Liver (tissue), 9 donors: ENCODE results near the gene SGMS1. TPM values are rescaled to one million over a fixed set of nuclear protein-coding genes. Genes with fewer than 3 reads are reported as not detected.

Source experiments
- DNase-seq: peaks from one replicate; pipeline ENCODE4 v3.0.0-alpha.2; 2017; ENCODE audit warnings: low spot score
- H3K27ac ChIP-seq, 2 donors: one replicate each; pipeline ENCODE4 v1.7.0; 2013; ENCODE audit warnings: inconsistent platforms in 2 of 2, low read length in 2 of 2, control low read depth in 1 of 2, low read depth in 1 of 2, mild to moderate bottlenecking in 1 of 2
- H3K27me3 ChIP-seq, 4 donors: one replicate each; pipeline versions ENCODE4 v1.6.1 to v1.7.0; 2013; ENCODE audit warnings: low read length in 3 of 4, inconsistent platforms in 1 of 4, mild to moderate bottlenecking in 1 of 4, moderate library complexity in 1 of 4; ENCODE audit not compliant: control insufficient read depth in 4 of 4, insufficient read depth in 4 of 4
- H3K36me3 ChIP-seq, 4 donors: one replicate each; pipeline versions ENCODE4 v1.6.1 to v1.7.0; 2013; ENCODE audit warnings: low read length in 3 of 4, mild to moderate bottlenecking in 3 of 4, low read depth in 1 of 4, moderate library complexity in 1 of 4; ENCODE audit not compliant: control insufficient read depth in 4 of 4, insufficient read depth in 3 of 4
- H3K4me1 ChIP-seq, 4 donors: one replicate each; pipeline versions ENCODE4 v1.6.1 to v1.7.0; 2013; ENCODE audit warnings: low read length in 3 of 4, mild to moderate bottlenecking in 3 of 4, moderate library complexity in 1 of 4; ENCODE audit not compliant: control insufficient read depth in 4 of 4, insufficient read depth in 4 of 4
- H3K4me3 ChIP-seq, 3 donors: one replicate each; pipeline versions ENCODE4 v1.6.1 to v1.7.0; 2013; ENCODE audit warnings: low read length in 3 of 3, control low read depth in 1 of 3, low read depth in 1 of 3, mild to moderate bottlenecking in 1 of 3
- H3K9ac ChIP-seq, 2 donors: one replicate each; pipeline ENCODE4 v1.7.0; 2013; ENCODE audit warnings: low read length in 2 of 2, mild to moderate bottlenecking in 2 of 2, moderate library complexity in 2 of 2, control low read depth in 1 of 2, low read depth in 1 of 2
- H3K9me3 ChIP-seq, 4 donors: one replicate each; pipeline versions ENCODE4 v1.6.1 to v1.7.0; 2013; ENCODE audit warnings: low read length in 3 of 4; ENCODE audit not compliant: control insufficient read depth in 4 of 4
- ATF3 ChIP-seq: IDR thresholded peaks from 2 replicates; pipeline ENCODE4 v1.6.1; 2016; ENCODE audit warnings: antibody characterized with exemption
- CTCF ChIP-seq: fragments of 150-350 bp; IDR thresholded peaks from 2 replicates; pipeline ENCODE4 v1.5.1; 2017; ENCODE audit warnings: improper control_type of control experiment, low read depth, low read length; ENCODE audit not compliant: missing input control
- EGR1 ChIP-seq, 2 donors: IDR thresholded peaks; 2 replicates each; pipeline ENCODE4 v1.6.1; 2016 to 2018; ENCODE audit warnings: antibody characterized with exemption in 2 of 2, low read depth in 2 of 2
- FOXA1 ChIP-seq: IDR thresholded peaks from 2 replicates; pipeline ENCODE4 v1.6.1; 2016; ENCODE audit warnings: antibody characterized with exemption
- FOXA2 ChIP-seq: IDR thresholded peaks from 2 replicates; pipeline ENCODE4 v1.6.1; 2016; ENCODE audit warnings: antibody characterized with exemption
- GABPA ChIP-seq, 2 donors: IDR thresholded peaks in 1 of 2; conservative IDR thresholded peaks in 1 of 2; 2 replicates each; pipeline ENCODE4 v1.6.1; 2016; ENCODE audit warnings: antibody characterized with exemption in 2 of 2, mild to moderate bottlenecking in 1 of 2, moderate library complexity in 1 of 2
- HNF4A ChIP-seq, 2 donors: conservative IDR thresholded peaks; 2 replicates each; pipeline ENCODE4 v1.6.1; 2016; ENCODE audit warnings: antibody characterized with exemption in 2 of 2, mild to moderate bottlenecking in 2 of 2
- HNF4G ChIP-seq: IDR thresholded peaks from 2 replicates; pipeline ENCODE4 v1.6.1; 2016; ENCODE audit warnings: antibody characterized with exemption
- JUND ChIP-seq, 2 donors: IDR thresholded peaks; 2 replicates each; pipeline ENCODE4 v1.6.1; 2016; ENCODE audit warnings: antibody characterized with exemption in 2 of 2
- MAX ChIP-seq: IDR thresholded peaks from 2 replicates; pipeline ENCODE4 v1.6.1; 2016; ENCODE audit warnings: antibody characterized with exemption
- NR2F2 ChIP-seq: IDR thresholded peaks from 2 replicates; pipeline ENCODE4 v1.6.1; 2016; ENCODE audit warnings: antibody characterized with exemption
- RAD21 ChIP-seq, 2 donors: IDR thresholded peaks; 2 replicates each; pipeline ENCODE4 v1.6.1; 2016; ENCODE audit warnings: antibody characterized with exemption in 2 of 2, mild to moderate bottlenecking in 2 of 2
- RXRA ChIP-seq, 2 donors: IDR thresholded peaks; 2 replicates each; pipeline ENCODE4 v1.6.1; 2017 to 2018; ENCODE audit warnings: antibody characterized with exemption in 2 of 2, mild to moderate bottlenecking in 1 of 2
- SP1 ChIP-seq: IDR thresholded peaks from 2 replicates; pipeline ENCODE4 v1.6.1; 2018; ENCODE audit warnings: antibody characterized with exemption, mild to moderate bottlenecking
- TAF1 ChIP-seq: conservative IDR thresholded peaks from 2 replicates; pipeline ENCODE4 v1.6.1; 2016; ENCODE audit warnings: antibody characterized with exemption, mild to moderate bottlenecking
- YY1 ChIP-seq: IDR thresholded peaks from 2 replicates; pipeline ENCODE4 v1.6.1; 2016; ENCODE audit warnings: antibody characterized with exemption, mild to moderate bottlenecking
- ZBTB33 ChIP-seq: IDR thresholded peaks from 2 replicates; pipeline ENCODE4 v1.6.1; 2016; ENCODE audit warnings: antibody characterized with exemption
- WGBS: extraction: QIAGEN DNeasy Blood & Tissue Kit; methylation state at CpG from one replicate; pipeline ENCODE4 v1.1.7; 2013; 5-methylcytosine and 5-hydroxymethylcytosine counted together
- polyA plus RNA-seq, 2 donors: library from polyadenylated mRNA; stranded (reverse) in 1 of 2; unstranded in 1 of 2; fragments of 200-250 nt in 1 of 2; fragments of >200 nt in 1 of 2; fragmentation: Nextera tagmentation in 1 of 2; extraction: Ambion mirVana in 1 of 2; gene quantifications; one replicate each; pipeline versions ENCODE4 v1.2.1 to v1.2.3, GENCODE V29; 2013 to 2015
- total RNA-seq, 2 donors: library from RNA; depleted of rRNA; stranded (reverse); fragments of >200 nt; gene quantifications; one replicate each; pipeline ENCODE4 v1.2.3, GENCODE V29; 2014
- TF ChIP-seq, protein P1 (sequence below): IDR thresholded peaks from 2 replicates; pipeline ENCODE4 v1.6.1; 2016; ENCODE audit warnings: antibody characterized with exemption, mild to moderate bottlenecking
- donor health status: healthy.
- donor health status: healthy.
- donor health status: healthy.
- donor health status: healthy.
- donor health status: healthy.

SGMS1 gene
- total and polyA plus RNA-seq, 4 donors: 6.8 to 98.2 (median 21.1) TPM

- H3K36me3 ChIP-seq: peaks cover 0 to 3% (median 0%) of the 10 kb centered on the region in 4 donors
- no peak overlapping the region for H3K9ac ChIP-seq
- H3K4me1 ChIP-seq: peaks cover 0 to 16% (median 6%) of the 10 kb centered on the region in 4 donors
- no peaks in the 10 kb centered on the region for H3K27me3 ChIP-seq
- no peak overlapping the region for H3K4me3 ChIP-seq
- H3K9me3 ChIP-seq: peaks cover 0 to 5% (median 0%) of the 10 kb centered on the region in 4 donors
- 67% methylated on average over 4 of the region's 4 CpGs for WGBS
- H3K27ac ChIP-seq: peak overlapping the region; percentile 30 to 32
- no peak for DNase-seq
- no peak for TF ChIP-seq CTCF
- TF ChIP-seq YY1: peak; percentile 13
- no peak for TF ChIP-seq EGR1 (IDR thresholded peaks at IDR 0.05; ENCODE audit: low read depth in 2 of 2)
- TF ChIP-seq FOXA1: no peak
- TF ChIP-seq RXRA (IDR thresholded peaks at IDR 0.05): peak; percentile 62 to 69
- no peak for TF ChIP-seq ATF3
- peak; percentile 15 to 19 for TF ChIP-seq RAD21 (IDR thresholded peaks at IDR 0.05)
- no peak for TF ChIP-seq TAF1
- TF ChIP-seq HNF4A (conservative IDR thresholded peaks at IDR 0.05): peak; percentile 94 to 98
- no peak for TF ChIP-seq MAX
- TF ChIP-seq SP1: peak; percentile 82
- TF ChIP-seq ZBTB33: peak; percentile 49
- peak; percentile 11 for TF ChIP-seq FOXA2
- TF ChIP-seq NR2F2: no peak
- TF ChIP-seq HNF4G: peak; percentile 91
- no peak for TF ChIP-seq GABPA (IDR thresholded peaks at IDR 0.05 in 1 of 2, conservative IDR thresholded peaks at IDR 0.05 in 1 of 2)
- TF ChIP-seq, protein P1, sequence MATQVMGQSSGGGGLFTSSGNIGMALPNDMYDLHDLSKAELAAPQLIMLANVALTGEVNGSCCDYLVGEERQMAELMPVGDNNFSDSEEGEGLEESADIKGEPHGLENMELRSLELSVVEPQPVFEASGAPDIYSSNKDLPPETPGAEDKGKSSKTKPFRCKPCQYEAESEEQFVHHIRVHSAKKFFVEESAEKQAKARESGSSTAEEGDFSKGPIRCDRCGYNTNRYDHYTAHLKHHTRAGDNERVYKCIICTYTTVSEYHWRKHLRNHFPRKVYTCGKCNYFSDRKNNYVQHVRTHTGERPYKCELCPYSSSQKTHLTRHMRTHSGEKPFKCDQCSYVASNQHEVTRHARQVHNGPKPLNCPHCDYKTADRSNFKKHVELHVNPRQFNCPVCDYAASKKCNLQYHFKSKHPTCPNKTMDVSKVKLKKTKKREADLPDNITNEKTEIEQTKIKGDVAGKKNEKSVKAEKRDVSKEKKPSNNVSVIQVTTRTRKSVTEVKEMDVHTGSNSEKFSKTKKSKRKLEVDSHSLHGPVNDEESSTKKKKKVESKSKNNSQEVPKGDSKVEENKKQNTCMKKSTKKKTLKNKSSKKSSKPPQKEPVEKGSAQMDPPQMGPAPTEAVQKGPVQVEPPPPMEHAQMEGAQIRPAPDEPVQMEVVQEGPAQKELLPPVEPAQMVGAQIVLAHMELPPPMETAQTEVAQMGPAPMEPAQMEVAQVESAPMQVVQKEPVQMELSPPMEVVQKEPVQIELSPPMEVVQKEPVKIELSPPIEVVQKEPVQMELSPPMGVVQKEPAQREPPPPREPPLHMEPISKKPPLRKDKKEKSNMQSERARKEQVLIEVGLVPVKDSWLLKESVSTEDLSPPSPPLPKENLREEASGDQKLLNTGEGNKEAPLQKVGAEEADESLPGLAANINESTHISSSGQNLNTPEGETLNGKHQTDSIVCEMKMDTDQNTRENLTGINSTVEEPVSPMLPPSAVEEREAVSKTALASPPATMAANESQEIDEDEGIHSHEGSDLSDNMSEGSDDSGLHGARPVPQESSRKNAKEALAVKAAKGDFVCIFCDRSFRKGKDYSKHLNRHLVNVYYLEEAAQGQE: peak; percentile 33
- peak in 1 of 2 donors; percentile 42 for TF ChIP-seq JUND (IDR thresholded peaks at IDR 0.05)
Measured at GRCh38 chr10:50477287-50478203, 146.2 kb downstream of the SGMS1 start.
